Prostate gland (tissue), 2 donors: ENCODE results near the gene INHBC. TPM values are rescaled to one million over a fixed set of nuclear protein-coding genes. Genes with fewer than 3 reads are reported as not detected.

Experiments
- small RNA-seq, 2 donors: library from RNA; depleted of rRNA; stranded (forward); fragments of <200 nt; gene quantifications; one replicate each; pipeline ENCODE3, GENCODE V24; 2016
- total RNA-seq, 2 donors: library from RNA; depleted of rRNA; stranded (reverse); fragments of >200 nt; gene quantifications; one replicate each; pipeline ENCODE4 v1.1.0, GENCODE V29; 2016

The INHBC gene
- total RNA-seq, 2 donors from 2014 or later = 0.46 to 0.57 TPM

Small RNA genes lying within 50 kb of the gene (small RNA-seq; reads per million reads assigned to genes)
- gene RNU6-879P = 0 reads per million in 2 donors

Other genes with a start within 250 kb of the INHBC start
- gene NXPH4, start 218.0 kb upstream of the INHBC start, total RNA-seq = 10 to 100 TPM; 10.2 to 18.1 TPM
- gene SHMT2, start 205.1 kb upstream of the INHBC start, total RNA-seq = 10 to 100 TPM; 49.6 to 51.4 TPM
- gene STAC3, start 183.6 kb upstream of the INHBC start, total RNA-seq = 10 to 100 TPM in 1 of 2 donors, 1 to 10 TPM in 1; 4.8 to 20.9 TPM
- gene R3HDM2, start 3.7 kb upstream of the INHBC start, total RNA-seq = 10 to 100 TPM; 38.7 to 80.9 TPM
- gene INHBE, start 20.5 kb downstream of the INHBC start, total RNA-seq = not detected
- 10 to 100 TPM in 1 of 2 donors, 1 to 10 TPM in 1; 1.7 to 11.5 TPM for gene GLI1, start 25.0 kb downstream of the INHBC start, total RNA-seq
- 10 to 100 TPM in 1 of 2 donors, 1 to 10 TPM in 1; 3.5 to 13.6 TPM for gene ARHGAP9, start 45.1 kb downstream of the INHBC start, total RNA-seq
- 10 to 100 TPM; 67.2 to 90.0 TPM for gene MARS1, start 53.3 kb downstream of the INHBC start, total RNA-seq
- 10 to 100 TPM; 39.0 to 51.8 TPM for gene DDIT3, start 85.7 kb downstream of the INHBC start, total RNA-seq
- 10 to 100 TPM; 54.5 to 92.1 TPM for gene MBD6, start 88.0 kb downstream of the INHBC start, total RNA-seq
- gene DCTN2, start 112.4 kb downstream of the INHBC start, total RNA-seq = 100 to 1,000 TPM; 131 to 157 TPM
- gene KIF5A, start 115.3 kb downstream of the INHBC start, total RNA-seq = 1 to 10 TPM in 1 of 2 donors, under 1 TPM in 1; 0.50 to 3.7 TPM
- 10 to 100 TPM; 37.4 to 51.1 TPM for gene PIP4K2C, start 156.4 kb downstream of the INHBC start, total RNA-seq
- 10 to 100 TPM; 42.2 to 59.9 TPM for gene DTX3, start 170.0 kb downstream of the INHBC start, total RNA-seq
- 10 to 100 TPM; 16.6 to 32.5 TPM for gene ARHGEF25, start 176.7 kb downstream of the INHBC start, total RNA-seq
- 1 to 10 TPM; 2.2 to 6.7 TPM for gene B4GALNT1, start 198.4 kb downstream of the INHBC start, total RNA-seq